Measurements from ENCODE around the gene CDC14C. TPM values are rescaled to one million over a fixed set of nuclear protein-coding genes. Genes with fewer than 3 reads are reported as not detected.

The CDC14C gene
- total RNA-seq, result not detected

GRCh38 chr7:48924433-48924832 is at the start of gene CDC14C:
CDC14C (plus strand) TSS chr7:48924547; CDS start chr7:48924673, 126 bp downstream.

Measured in parietal lobe (tissue), 1 donor.